LNCaP clone FGC (cell line): ENCODE data around the gene CD83.
"Not testable (repeated sequence)": the region's sequence is repeated elsewhere in the genome, so short reads cannot be mapped to it uniquely, and the experiment has no call there.

ENCODE experiments used
- DNase-seq: peaks from one replicate; pipeline ENCODE4 v3.0.0-alpha.2; 2011; ENCODE audit warnings: low read depth
- H3K4me3 ChIP-seq: 2 replicates; pipeline ENCODE4 v1.5.1; 2011; ENCODE audit warnings: mild to moderate bottlenecking, low read depth, low read length, control low read depth
- CTCF ChIP-seq: IDR thresholded peaks from 2 replicates; pipeline ENCODE4 v1.5.1; 2012; ENCODE audit warnings: mild to moderate bottlenecking; ENCODE audit not compliant: control insufficient read depth, insufficient read depth; ENCODE audit errors: extremely low read depth

CD83 gene

GRCh38 chr6:14117158-14118090, at the start of gene CD83:
Gene CD83, plus strand, starts transcription at chr6:14117772. Its CDS starts 40 bp downstream, at chr6:14117812.
- peak; percentile 44 for TF ChIP-seq CTCF
- peak within 1 kb of the TSS; percentile 65 for H3K4me3 ChIP-seq
- DNase-seq = no peak

DNA sequence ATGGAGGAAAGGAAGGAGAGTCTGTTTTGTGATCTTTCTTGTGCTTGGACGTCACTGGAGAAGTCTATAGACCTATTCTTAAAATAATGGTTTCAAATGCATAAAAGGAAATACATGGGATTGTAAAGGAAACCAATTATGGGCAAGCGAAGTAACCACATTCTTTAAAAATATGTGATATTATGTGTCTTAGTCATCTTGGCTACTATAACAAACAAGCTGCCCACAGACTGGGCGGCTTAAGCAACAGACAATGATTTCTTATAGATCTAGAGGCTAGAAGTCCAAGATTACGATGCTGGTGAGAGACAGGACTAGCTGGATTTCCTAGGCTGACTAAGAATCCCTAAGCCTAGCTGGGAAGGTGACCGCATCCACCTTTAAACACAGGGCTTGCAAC, 49.4 kb upstream of the CD83 start:
- no peak for TF ChIP-seq CTCF
- no peak for DNase-seq
- no peak overlapping the region for H3K4me3 ChIP-seq

- no peak for DNase-seq
- no peak for TF ChIP-seq CTCF
- no peak overlapping the region for H3K4me3 ChIP-seq
Measured at GRCh38 chr6:14068623-14069022, 48.9 kb upstream of the CD83 start.

GRCh38 chr6:14070457-14070856, 47.1 kb upstream of the CD83 start:
- no peak for DNase-seq
- no peak for TF ChIP-seq CTCF
- no peak overlapping the region for H3K4me3 ChIP-seq

GRCh38 chr6:14072084-14072483, 45.5 kb upstream of the CD83 start:
- DNase-seq = no peak
- TF ChIP-seq CTCF = no peak
- H3K4me3 ChIP-seq = no peak overlapping the region

DNA sequence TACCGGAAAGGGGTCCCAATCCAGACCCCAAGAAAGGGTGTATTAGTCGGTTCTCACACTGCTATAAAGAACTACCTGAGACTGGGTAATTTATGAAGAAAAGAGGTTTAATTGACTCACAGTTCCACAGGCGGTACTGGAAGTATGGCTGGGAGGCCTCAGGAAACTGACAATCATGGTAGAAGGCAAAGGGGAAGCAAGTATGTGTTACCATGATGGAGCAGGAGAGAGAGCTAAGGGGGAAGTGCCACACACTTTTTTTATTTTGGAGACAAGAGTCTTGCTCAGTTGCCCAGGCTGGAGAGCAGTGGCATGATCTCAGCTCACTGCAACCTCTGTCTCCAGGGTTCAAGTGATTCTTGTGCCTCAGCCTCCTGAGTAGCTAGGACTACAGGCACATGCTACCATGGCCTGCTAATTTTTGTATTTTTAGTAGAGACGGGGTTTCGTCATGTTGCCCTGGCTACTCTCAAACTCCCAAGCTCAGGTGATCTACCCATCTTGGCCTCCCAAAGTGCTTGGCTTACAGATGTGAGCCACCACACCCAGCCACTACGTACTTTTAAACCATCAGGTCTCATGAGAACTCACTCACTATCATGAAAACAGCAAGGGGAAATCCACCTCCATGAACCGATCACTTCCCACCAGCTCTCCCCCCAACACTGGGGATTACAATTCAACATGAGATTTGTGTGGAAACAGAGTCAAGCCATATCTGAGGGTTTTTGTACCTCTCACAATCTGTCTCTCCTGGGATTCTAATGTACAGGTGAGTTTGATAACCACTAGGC, 43.8 kb upstream of the CD83 start:
- not testable (repeated sequence) for DNase-seq, H3K4me3 ChIP-seq

DNA sequence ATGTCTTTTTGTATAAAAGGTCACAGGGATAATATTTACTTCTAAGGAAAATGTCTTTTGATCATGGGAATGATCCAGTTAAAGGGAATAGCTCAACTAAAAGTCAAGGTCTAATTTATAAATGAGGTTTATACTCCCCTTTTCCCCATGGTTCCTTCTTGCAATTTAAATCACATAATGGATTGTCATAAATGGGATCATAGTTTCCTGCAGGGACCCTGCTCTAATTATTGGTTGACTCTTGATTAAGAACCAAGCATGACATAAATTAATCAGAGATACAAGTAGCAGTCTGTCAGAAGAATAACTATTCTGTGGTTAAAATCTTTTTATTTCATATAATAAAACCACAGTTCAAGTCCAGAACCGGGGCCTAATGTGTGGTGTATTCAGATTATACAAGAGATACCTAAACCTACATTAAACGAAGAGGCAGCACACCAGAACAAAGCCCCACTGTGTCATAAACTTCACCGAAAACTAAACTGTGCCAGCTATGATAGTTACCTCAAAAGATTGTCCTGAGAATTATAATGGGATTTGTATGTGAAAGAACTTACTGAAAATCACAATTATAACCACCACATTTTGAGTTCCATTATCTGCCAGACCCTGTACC, 43.0 kb upstream of the CD83 start:
- DNase-seq = no peak
- no peak for TF ChIP-seq CTCF
- no peak overlapping the region for H3K4me3 ChIP-seq
